Parathyroid adenoma (tissue), 2 donors: ENCODE measurements around the gene B4GALNT2.

Experiments used
- H2AFZ ChIP-seq: fragments of 300-600 bp; sonication (generic); one replicate; pipeline ENCODE4 v1.7.0; 2017; ENCODE audit warnings: antibody characterized with exemption, mild to moderate bottlenecking
- H3K27ac ChIP-seq: fragments of 300-600 bp; sonication (generic); one replicate; pipeline ENCODE4 v1.7.0; 2017
- H3K27me3 ChIP-seq: fragments of 300-600 bp; sonication (generic); one replicate; pipeline ENCODE4 v1.7.0; 2017; ENCODE audit warnings: low read length; ENCODE audit not compliant: control insufficient read depth, insufficient read depth
- H3K36me3 ChIP-seq: fragments of 300-600 bp; sonication (generic); one replicate; pipeline ENCODE4 v1.7.0; 2017; ENCODE audit warnings: low read length; ENCODE audit not compliant: control insufficient read depth, insufficient read depth
- H3K4me1 ChIP-seq: fragments of 300-600 bp; sonication (generic); one replicate; pipeline ENCODE4 v1.7.0; 2017; ENCODE audit warnings: control low read depth
- H3K4me2 ChIP-seq: fragments of 300-600 bp; sonication (generic); one replicate; pipeline ENCODE4 v1.7.0; 2017; ENCODE audit warnings: low read length
- H3K4me3 ChIP-seq: fragments of 300-600 bp; sonication (generic); one replicate; pipeline ENCODE4 v1.7.0; 2017; ENCODE audit warnings: low read depth, low read length
- H3K79me2 ChIP-seq: fragments of 300-600 bp; sonication (generic); one replicate; pipeline ENCODE4 v1.7.0; 2017; ENCODE audit warnings: control low read depth
- H3K9ac ChIP-seq: fragments of 300-600 bp; sonication (generic); one replicate; pipeline ENCODE4 v1.7.0; 2017; ENCODE audit warnings: mild to moderate bottlenecking
- H3K9me3 ChIP-seq: fragments of 300-600 bp; sonication (generic); one replicate; pipeline ENCODE4 v1.7.0; 2017; ENCODE audit warnings: low read length; ENCODE audit not compliant: control insufficient read depth
- CTCF ChIP-seq: fragments of 300-600 bp; sonication (generic); IDR thresholded peaks from one replicate; pipeline ENCODE4 v1.7.0; 2017; ENCODE audit warnings: antibody characterized with exemption, mild to moderate bottlenecking
- donor health status: primary hyperparathyroidism.

B4GALNT2 gene

GRCh38 chr17:49110509-49110908 lies 22.1 kb upstream of the B4GALNT2 start:
- TF ChIP-seq CTCF = no peak
- no peak overlapping the region for H3K9ac ChIP-seq
- H3K4me2 ChIP-seq = no peak overlapping the region
- no peak overlapping the region for H3K27ac ChIP-seq
- H3K9me3 ChIP-seq = no peaks in the 10 kb centered on the region
- no peaks in the 10 kb centered on the region for H3K36me3 ChIP-seq
- H2AFZ ChIP-seq = no peak overlapping the region
- H3K79me2 ChIP-seq = no peaks in the 10 kb centered on the region
- H3K4me3 ChIP-seq = no peak overlapping the region
- no peaks in the 10 kb centered on the region for H3K27me3 ChIP-seq
- H3K4me1 ChIP-seq = no peaks in the 10 kb centered on the region

- no peaks in the 10 kb centered on the region for H3K27me3 ChIP-seq
- no peak overlapping the region for H3K27ac ChIP-seq
Observed at GRCh38 chr17:49111934-49112333, 20.6 kb upstream of the B4GALNT2 start.

GRCh38 chr17:49112936-49113335 lies 19.6 kb upstream of the B4GALNT2 start:
- no peaks in the 10 kb centered on the region for H3K27me3 ChIP-seq
- no peak overlapping the region for H3K4me3 ChIP-seq
- H3K9ac ChIP-seq = no peak overlapping the region
- H3K9me3 ChIP-seq = no peaks in the 10 kb centered on the region
- no peaks in the 10 kb centered on the region for H3K4me1 ChIP-seq
- no peaks in the 10 kb centered on the region for H3K36me3 ChIP-seq
- TF ChIP-seq CTCF = no peak
- no peaks in the 10 kb centered on the region for H3K79me2 ChIP-seq
- H2AFZ ChIP-seq = no peak overlapping the region
- no peak overlapping the region for H3K4me2 ChIP-seq
- H3K27ac ChIP-seq = no peak overlapping the region

More at GRCh38 chr17:49111934-49112333, 20.6 kb upstream of the B4GALNT2 start:
- Histone ChIP-seq H2AFZ (no peak overlapping the region), H3K36me3 (no peaks in the 10 kb centered on the region), H3K4me1 (no peaks in the 10 kb centered on the region), H3K79me2 (no peaks in the 10 kb centered on the region), H3K9ac (no peak overlapping the region), H3K9me3 (no peaks in the 10 kb centered on the region), H3K4me2 (no peak overlapping the region), H3K4me3 (no peak overlapping the region)
- TF ChIP-seq CTCF = no peak

- no peaks in the 10 kb centered on the region for H3K36me3 ChIP-seq
- no peaks in the 10 kb centered on the region for H3K79me2 ChIP-seq
- H3K4me1 ChIP-seq = no peaks in the 10 kb centered on the region
- no peaks in the 10 kb centered on the region for H3K27me3 ChIP-seq
- H3K4me2 ChIP-seq = no peak overlapping the region
- no peak overlapping the region for H3K4me3 ChIP-seq
- no peak overlapping the region for H3K9ac ChIP-seq
- TF ChIP-seq CTCF = no peak
- no peak overlapping the region for H3K27ac ChIP-seq
- no peaks in the 10 kb centered on the region for H3K9me3 ChIP-seq
- H2AFZ ChIP-seq = no peak overlapping the region
Observed at GRCh38 chr17:49114703-49115102, 17.9 kb upstream of the B4GALNT2 start.

- no peaks in the 10 kb centered on the region for H3K4me1 ChIP-seq
- H3K27me3 ChIP-seq = no peaks in the 10 kb centered on the region
- H3K9me3 ChIP-seq = no peaks in the 10 kb centered on the region
- no peak for TF ChIP-seq CTCF
- no peak overlapping the region for H2AFZ ChIP-seq
- no peak overlapping the region for H3K9ac ChIP-seq
- H3K27ac ChIP-seq = no peak overlapping the region
- H3K4me2 ChIP-seq = no peak overlapping the region
- H3K4me3 ChIP-seq = no peak overlapping the region
- no peaks in the 10 kb centered on the region for H3K79me2 ChIP-seq
- H3K36me3 ChIP-seq = no peaks in the 10 kb centered on the region
Observed at GRCh38 chr17:49117587-49118230, 14.9 kb upstream of the B4GALNT2 start.
